HepG2 (cell line): ENCODE data around the gene TUBGCP6. TPM values are rescaled to one million over a fixed set of nuclear protein-coding genes. Genes with fewer than 3 reads are reported as not detected.

Experiments
- ATAC-seq: fragments of 200-7000 bp; cut with Tn5 transposase; 3 replicates; pipeline ENCODE4 v1.9.1; 2020; ENCODE audit warnings: mild to moderate bottlenecking, moderate library complexity
- BruUV-seq: library from RNA; stranded (reverse); fragments of 400-500 nt; replicated peaks from 2 replicates; lab custom pipeline; 2021; lab: Mats Ljungman, UMichigan
- CTCF ChIA-PET: fragments of 300-600 bp; formaldehyde crosslinking; extraction: SDS; loops from one replicate; lab custom pipeline; 2021; ENCODE audit warnings: low total read pairs, inconsistent platforms, low intra/inter-chr PET ratio; lab: Yijun Ruan, JAX
- POLR2A ChIA-PET: fragments of 350-600 bp; sonication (Branson Sonifier 250); formaldehyde crosslinking; loops from one replicate; lab custom pipeline; 2020; ENCODE audit warnings: antibody characterized with exemption, inconsistent platforms; lab: Yijun Ruan, JAX
- DNase-seq: peaks from one replicate; pipeline ENCODE4 v3.0.0-alpha.2; 2015; ENCODE audit warnings: low spot score
- FAIRE-seq: peaks from 3 replicates; lab custom pipeline; 2011; peaks lifted over from hg19 to GRCh38; lab: Jason Lieb, UNC
- H2AFZ ChIP-seq: one replicate; pipeline ENCODE4 v1.6.1; 2011; ENCODE audit warnings: low read length, inconsistent platforms
- H3K27ac ChIP-seq: fragments of 300-600 bp; 3 replicates; pipeline ENCODE4 v1.8.0; 2011; ENCODE audit warnings: mixed run types, mild to moderate bottlenecking, mixed read lengths, low read length, inconsistent platforms; ENCODE audit not compliant: insufficient read depth; ENCODE audit errors: extremely low read length
- H3K27me3 ChIP-seq, 2 experiments: fragments of 200-600 bp in 1 of 2; 2 replicates in 1 of 2; 3 replicates in 1 of 2; pipeline versions ENCODE4 v1.6.0 to v1.8.0; 2011; ENCODE audit warnings: low read length in 2 of 2, mild to moderate bottlenecking in 2 of 2, moderate library complexity in 2 of 2, inconsistent platforms in 1 of 2; ENCODE audit not compliant: insufficient read depth in 2 of 2, control insufficient read depth in 1 of 2
- H3K36me3 ChIP-seq, 2 experiments: fragments of 200-600 bp in 1 of 2; replicated peaks in 1 of 2; 2 replicates in 1 of 2; 3 replicates in 1 of 2; pipeline versions ENCODE4 v1.5.1 to v1.8.0; 2011; ENCODE audit warnings: low read length in 2 of 2, inconsistent platforms in 1 of 2; ENCODE audit not compliant: insufficient read depth in 2 of 2, control insufficient read depth in 1 of 2
- H3K4me1 ChIP-seq: 2 replicates; pipeline ENCODE4 v1.5.1; 2012; ENCODE audit warnings: low read length, inconsistent platforms; ENCODE audit not compliant: insufficient read depth
- H3K4me2 ChIP-seq: 2 replicates; pipeline ENCODE4 v1.6.0; 2011; ENCODE audit warnings: low read depth, low read length, inconsistent platforms
- H3K4me3 ChIP-seq, 3 experiments: fragments of 200-600 bp in 1 of 3; sonication (generic), shearing (Covaris generic) in 1 of 3; replicated peaks in 1 of 3; 2 replicates each; pipeline ENCODE4 v1.5.1; 2011 to 2016; ENCODE audit warnings: low read length in 3 of 3, inconsistent platforms in 2 of 3, low read depth in 2 of 3, mild to moderate bottlenecking in 2 of 3, control low read depth in 1 of 3, mixed read lengths in 1 of 3; ENCODE audit not compliant: insufficient read depth in 1 of 3
- H3K79me2 ChIP-seq: one replicate; pipeline ENCODE4 v1.6.1; 2011; ENCODE audit warnings: low read length, inconsistent platforms; ENCODE audit not compliant: insufficient read depth
- H3K9ac ChIP-seq: 2 replicates; pipeline ENCODE4 v1.6.0; 2011; ENCODE audit warnings: mild to moderate bottlenecking, low read depth, low read length, inconsistent platforms; ENCODE audit not compliant: insufficient read depth
- H3K9me3 ChIP-seq: 2 replicates; pipeline ENCODE4 v1.5.1; 2012; ENCODE audit warnings: mild to moderate bottlenecking, low read length
- H4K20me1 ChIP-seq: 2 replicates; pipeline ENCODE4 v1.6.0; 2011; ENCODE audit warnings: inconsistent platforms, mild to moderate bottlenecking, low read length, moderate library complexity; ENCODE audit not compliant: insufficient read depth
- AGO2 ChIP-seq: fragments of 200-400 bp; formaldehyde crosslinking; optimal IDR thresholded peaks from 2 replicates; pipeline ENCODE3; 2017; ENCODE audit warnings: mild to moderate bottlenecking, low read depth, low read length, moderate library complexity
- KMT2A ChIP-seq: sonication (generic); formaldehyde crosslinking; IDR thresholded peaks from 2 replicates; pipeline ENCODE4 v1.4.0; 2020; ENCODE audit warnings: missing genetic modification reagents
- PHF5A ChIP-seq: IDR thresholded peaks from one replicate; pipeline ENCODE4 v1.6.1; 2018; ENCODE audit warnings: low read depth, missing genetic modification reagents; ENCODE audit not compliant: unreplicated experiment
- RBFOX2 ChIP-seq: fragments of 200-400 bp; formaldehyde crosslinking; IDR thresholded peaks from 2 replicates; pipeline ENCODE4 v1.6.1; 2017; ENCODE audit warnings: low read depth, mild to moderate bottlenecking, low read length
- WGBS: methylation state at CpG from one replicate; pipeline ENCODE4 v1.1.6; 2017; ENCODE audit warnings: low lambda C conversion rate; 5-methylcytosine and 5-hydroxymethylcytosine counted together
- in situ Hi-C: cut with HindIII; loops from 2 replicates; pipeline ENCODE4 v1.10.0; 2017; ENCODE audit warnings: low pct_unique_long_range_greater_than_20kb; ENCODE audit not compliant: extremely low pct_ligation_motif_present
- intact Hi-C: fragments of 100-400 bp; cut with micrococcal nuclease; formaldehyde crosslinking; loops from one replicate; pipeline ENCODE4 v1.10.0; 2022; ENCODE audit not compliant: unreplicated experiment
- polyA plus RNA-seq, 8 experiments: library from polyadenylated mRNA; depleted of rRNA in 3 of 8; stranded (reverse) in 7 of 8; unstranded in 1 of 8; fragments of >200 nt; fragmentation: Illumina TruSeq in 4 of 8; extraction: Trizol in 4 of 8; gene quantifications; 2 replicates each; pipeline versions ENCODE4 v1.2.1 to v1.2.3, GENCODE V29; 2011 to 2016; ENCODE audit warnings: low read depth in 4 of 8, missing spikeins in 1 of 8, mixed read lengths in 1 of 8; ENCODE audit not compliant: insufficient read depth in 1 of 8
- total RNA-seq, 5 experiments: library from RNA; depleted of rRNA; stranded (reverse); fragments of >200 nt; fragmentation: Illumina TruSeq; extraction: Trizol; gene quantifications; 2 replicates each; pipeline ENCODE4 v1.2.3, GENCODE V29; 2016; ENCODE audit warnings: low read depth in 1 of 5
- TF ChIP-seq, protein P1 (sequence below): sonication (generic); formaldehyde crosslinking; IDR thresholded peaks from 2 replicates; pipeline ENCODE4 v1.8.1; 2023; ENCODE audit warnings: mild to moderate bottlenecking, moderate library complexity, missing genetic modification reagents
- TF ChIP-seq, protein P2 (sequence below): IDR thresholded peaks from 2 replicates; pipeline ENCODE4 v1.6.1; 2016; ENCODE audit warnings: mild to moderate bottlenecking, missing biosample characterization, missing genetic modification reagents

TUBGCP6 gene
- total and polyA plus RNA-seq, 2 of the 13 experiments (the other 11 are each of a cell fraction or from before 2014, with no cell fraction given): 14.6 to 15.7 TPM

DNA sequence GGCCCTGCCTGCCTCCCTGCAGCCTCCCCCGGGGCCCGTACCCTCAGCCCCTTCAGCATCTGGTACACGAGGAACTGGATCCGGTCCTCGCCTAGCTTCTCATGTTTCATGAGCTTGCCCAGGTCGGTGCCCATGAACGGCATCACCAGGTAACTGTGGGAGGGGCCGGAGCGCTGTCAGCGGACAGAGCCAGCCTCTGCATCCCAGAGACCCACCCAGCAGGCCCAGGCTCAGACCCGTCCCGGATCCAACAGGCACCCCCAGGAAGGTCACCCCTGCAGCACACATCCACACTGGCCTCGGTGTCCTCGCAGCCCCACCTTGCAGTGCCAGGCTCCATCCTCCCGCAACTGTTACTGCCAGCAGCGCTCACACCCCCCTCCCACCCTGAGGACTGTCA, 12.2 kb upstream of the TUBGCP6 start:
- no TSS peak for BruUV-seq

DNA sequence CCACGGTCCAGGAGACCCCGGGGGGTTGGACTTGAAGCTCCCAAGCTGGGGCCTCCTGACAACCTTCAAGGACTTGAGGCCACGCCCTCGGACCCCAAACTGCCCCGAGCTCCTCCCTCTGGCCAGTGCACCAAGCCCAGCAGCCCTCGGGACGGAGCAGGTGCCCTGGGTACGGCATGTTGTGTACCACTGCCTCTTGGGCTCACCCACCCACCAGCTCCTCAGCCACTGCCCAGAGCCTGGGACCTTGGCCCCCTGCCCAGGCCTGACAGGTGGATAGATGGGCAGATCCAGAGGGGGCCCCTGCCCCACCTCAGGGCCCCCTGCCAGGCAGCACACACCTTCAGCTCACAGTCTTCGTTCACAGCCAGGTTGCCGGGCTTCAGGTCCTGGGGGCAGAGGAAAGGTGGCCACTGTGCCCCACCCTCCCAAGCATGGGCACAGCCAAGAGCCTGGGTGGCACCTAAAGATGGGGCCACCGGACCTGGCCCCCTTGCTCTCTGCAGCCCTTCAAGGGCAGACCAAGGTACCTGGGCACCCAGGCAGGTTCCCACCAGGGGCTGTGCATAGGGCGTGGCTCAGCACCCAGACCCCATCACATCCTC, 11.5 kb upstream of the TUBGCP6 start:
- Histone ChIP-seq H4K20me1 (no peaks in the 10 kb centered on the region), H3K4me2 (no peak overlapping the region), H3K36me3 (peaks cover 3% of the 10 kb centered on the region in 2 experiments; a peak in 1 of 5 replicates), H3K79me2 (no peaks in the 10 kb centered on the region), H3K27ac (no peak overlapping the region), H2AFZ (no peak overlapping the region), H3K9me3 (no peaks in the 10 kb centered on the region), H3K4me1 (peaks cover 37% of the 10 kb centered on the region)
- POLR2A ChIA-PET: no interaction called here
- intact Hi-C loops: no loop called here
- peak; percentile 54 for TF ChIP-seq AGO2
- TF ChIP-seq, protein P1, sequence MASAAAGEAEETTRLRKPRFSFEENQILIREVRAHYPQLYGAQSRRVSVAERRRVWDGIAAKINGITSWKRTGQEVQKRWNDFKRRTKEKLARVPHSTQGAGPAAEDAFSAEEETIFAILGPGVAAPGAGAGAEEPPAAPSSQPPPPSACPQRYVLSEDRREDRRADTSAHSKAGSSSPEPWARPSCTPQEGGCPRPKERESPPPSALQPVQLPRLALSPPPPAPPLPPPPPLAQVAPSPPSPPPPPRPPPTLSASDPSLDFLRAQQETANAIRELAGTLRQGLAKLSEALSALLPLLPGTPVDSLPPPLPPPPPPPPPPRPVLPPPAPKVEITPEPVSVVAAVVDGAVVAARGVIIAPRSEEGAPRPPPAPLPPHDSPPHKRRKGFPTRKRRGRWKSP (CRISPR knock-in tag): no peak
- TF ChIP-seq, all 625 proteins: peak for 1
- CTCF ChIA-PET: no interaction called here
- ATAC-seq (no peak), DNase-seq (no peak), FAIRE-seq (no peak)
- in situ Hi-C loops: no loop called here
- H3K27me3 ChIP-seq: no peaks in the 10 kb centered on the region
- no TSS peak for BruUV-seq
- H3K4me3 ChIP-seq: no peak overlapping the region
- 100% methylated on average over 1 of the region's 12 CpGs for WGBS
- no peak overlapping the region for H3K9ac ChIP-seq

More for the DNA sequence above, 12.2 kb upstream of the TUBGCP6 start:
- Histone ChIP-seq H3K4me3 (no peak overlapping the region), H3K27ac (no peak overlapping the region), H3K36me3 (peaks cover 3% of the 10 kb centered on the region in 2 experiments; a peak in 1 of 5 replicates), H3K79me2 (no peaks in the 10 kb centered on the region), H3K9ac (no peak overlapping the region), H3K4me2 (no peak overlapping the region), H3K27me3 (peaks cover 0 to under 1% of the 10 kb centered on the region in 2 experiments; a peak in 1 of 5 replicates), H4K20me1 (no peaks in the 10 kb centered on the region), H2AFZ (no peak overlapping the region), H3K4me1 (peaks cover 33% of the 10 kb centered on the region), H3K9me3 (no peaks in the 10 kb centered on the region)
- no peak for DNase-seq
- intact Hi-C loops: no loop called here
- FAIRE-seq: no peak
- ChIA-PET POLR2A (no interaction called here), CTCF (no interaction called here)
- TF ChIP-seq, protein P2, sequence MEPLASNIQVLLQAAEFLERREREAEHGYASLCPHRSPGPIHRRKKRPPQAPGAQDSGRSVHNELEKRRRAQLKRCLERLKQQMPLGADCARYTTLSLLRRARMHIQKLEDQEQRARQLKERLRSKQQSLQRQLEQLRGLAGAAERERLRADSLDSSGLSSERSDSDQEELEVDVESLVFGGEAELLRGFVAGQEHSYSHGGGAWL: no peak
- TF ChIP-seq PHF5A (CRISPR knock-in tag): no peak
- TF ChIP-seq KMT2A (CRISPR knock-in tag): no peak
- TF ChIP-seq RBFOX2: peak; percentile 16; the same call in 1 of the 2 replicates
- no peak for ATAC-seq
- WGBS: 92% methylated on average over 8 of the region's 16 CpGs
- in situ Hi-C loops: no loop called here
